NCI-H748 (cell line): Measurements from ENCODE around the gene LYZL2.
"Not testable (repeated sequence)": the region's sequence is repeated elsewhere in the genome, so short reads cannot be mapped to it uniquely, and the experiment has no call there.

Experiments
- DNase-seq: peaks from one replicate; lab custom pipeline; 2025; ENCODE audit not compliant: unreplicated experiment; lab: John Stamatoyannopoulos, UW

The LYZL2 gene

DNA sequence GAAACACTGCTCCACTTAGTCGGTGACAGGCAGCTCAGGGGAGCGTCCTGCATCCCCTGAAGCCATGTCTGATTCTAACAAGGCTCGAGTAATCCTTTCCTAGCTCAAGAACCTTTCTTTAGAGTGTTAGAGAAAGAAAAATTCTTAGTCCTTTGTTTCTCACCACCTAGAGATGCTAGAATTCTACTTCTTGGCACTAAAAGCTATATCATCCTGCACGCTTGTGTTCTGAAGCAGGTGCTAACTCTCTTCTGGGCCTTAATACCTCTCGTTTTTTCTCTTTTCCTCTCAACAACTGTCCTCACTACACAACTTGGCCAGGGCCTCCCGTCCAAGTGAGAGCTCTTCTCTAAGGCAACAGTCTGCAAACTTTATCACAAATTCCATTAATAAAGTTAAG lies at the start of gene LYZL2:
LYZL2 (minus strand) TSS at position 101 of the 400 bp plus-strand sequence. CDS start 2,838 bp downstream, outside the sequence.
- no peak for DNase-seq

DNA sequence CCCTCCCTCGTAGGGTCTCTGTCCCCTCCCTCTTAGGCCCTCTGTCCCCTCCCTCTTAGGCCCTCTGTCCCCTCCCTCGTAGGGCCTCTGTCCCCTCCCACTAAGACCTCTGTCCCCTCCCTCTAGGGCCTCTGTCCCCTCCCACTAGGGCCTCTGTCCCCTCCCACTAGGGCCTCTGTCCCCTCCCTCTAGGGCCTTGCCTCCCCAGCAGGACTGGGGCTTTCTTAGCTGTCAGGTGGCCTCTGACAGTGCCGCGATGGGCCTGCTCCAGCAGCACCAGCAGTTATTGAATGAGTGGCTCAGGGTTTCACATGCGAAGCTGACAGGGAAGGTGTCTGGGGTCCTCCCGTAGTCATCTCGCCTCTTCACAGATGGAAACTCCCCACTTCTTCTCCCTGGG lies 48.1 kb upstream of the LYZL2 start:
- not testable (repeated sequence) for DNase-seq

DNA sequence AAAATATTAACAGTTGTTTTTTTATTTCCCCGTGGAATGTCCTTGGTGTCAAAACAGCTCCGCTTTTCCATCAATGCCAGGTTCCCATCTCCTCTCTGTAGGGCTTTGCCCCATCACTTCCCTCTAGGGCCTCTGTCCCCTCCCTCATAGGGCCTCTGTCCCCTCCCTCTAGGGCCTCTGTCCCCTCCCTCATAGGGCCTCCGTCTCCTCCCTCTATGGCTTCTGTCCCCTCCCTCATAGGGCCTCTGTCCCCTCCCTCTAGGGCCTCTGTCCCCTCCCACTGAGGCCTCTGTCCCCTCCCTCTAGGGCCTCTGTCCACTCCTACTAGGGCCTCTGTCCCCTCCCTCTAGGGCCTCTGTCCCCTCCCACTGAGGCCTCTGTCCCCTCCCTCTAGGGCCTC lies 47.6 kb upstream of the LYZL2 start:
- DNase-seq = not testable (repeated sequence)

DNA sequence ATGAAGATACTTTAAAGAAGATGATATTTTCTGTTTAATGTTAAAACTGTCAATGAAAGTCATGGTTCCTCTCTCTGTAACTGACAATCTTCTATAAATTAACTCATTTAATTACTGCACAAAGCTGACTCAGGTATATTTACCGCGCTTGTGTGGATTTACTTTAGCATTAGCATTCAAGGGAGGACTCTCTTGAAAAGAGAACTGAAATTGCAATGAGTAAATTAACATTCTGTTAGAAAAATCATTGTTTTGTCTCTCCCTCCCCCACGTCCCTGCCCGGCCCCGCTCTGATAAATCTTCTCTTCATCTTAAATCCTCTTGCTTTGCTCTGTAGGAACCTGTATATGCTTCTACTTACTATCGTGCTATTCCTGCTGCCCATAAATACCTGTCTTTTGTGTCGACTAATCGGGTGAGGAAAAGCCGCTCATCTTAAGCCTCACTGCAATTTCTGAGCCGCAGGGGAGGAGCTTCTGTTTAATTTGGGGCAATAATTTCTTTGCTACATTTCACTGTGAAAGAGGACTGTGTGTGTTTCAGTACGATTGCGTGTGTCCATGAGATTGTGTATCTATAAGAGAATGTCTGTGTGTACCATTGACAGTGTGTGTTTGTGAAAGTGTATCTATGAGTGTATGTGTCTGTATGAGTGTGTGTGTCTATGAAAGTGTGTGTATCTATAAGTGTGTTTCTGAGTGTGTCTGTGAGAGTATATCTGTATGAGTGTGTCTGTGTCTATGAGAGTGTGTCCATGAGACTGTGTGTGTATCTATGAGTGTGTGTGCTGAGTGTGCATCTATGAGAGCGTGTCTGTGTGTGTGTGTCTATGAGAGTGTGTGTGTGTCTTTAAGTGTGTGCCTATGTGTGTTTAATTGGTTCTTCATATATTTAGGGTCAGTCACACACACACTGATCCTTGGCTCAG lies 46.5 kb upstream of the LYZL2 start:
- no peak for DNase-seq

DNA sequence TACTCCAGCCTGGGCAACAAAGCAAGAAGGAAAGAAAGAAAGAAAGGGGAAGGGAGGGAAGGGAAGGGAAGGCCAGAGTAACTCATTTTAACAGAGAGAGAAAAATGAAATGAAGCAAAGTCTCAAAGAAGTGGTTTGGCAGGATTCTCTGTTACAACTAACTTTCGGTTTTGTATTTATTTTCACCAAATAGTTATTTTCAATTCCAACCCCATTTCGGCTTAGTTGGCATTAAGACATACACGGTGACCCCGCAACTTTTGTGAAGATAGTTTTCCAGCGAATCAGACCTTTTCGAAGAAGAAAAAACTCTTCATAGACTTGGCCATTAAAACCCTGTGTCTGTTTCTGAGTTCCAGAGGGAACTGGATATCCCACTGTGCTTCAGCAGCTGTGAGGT lies 45.2 kb upstream of the LYZL2 start:
- no peak for DNase-seq

DNA sequence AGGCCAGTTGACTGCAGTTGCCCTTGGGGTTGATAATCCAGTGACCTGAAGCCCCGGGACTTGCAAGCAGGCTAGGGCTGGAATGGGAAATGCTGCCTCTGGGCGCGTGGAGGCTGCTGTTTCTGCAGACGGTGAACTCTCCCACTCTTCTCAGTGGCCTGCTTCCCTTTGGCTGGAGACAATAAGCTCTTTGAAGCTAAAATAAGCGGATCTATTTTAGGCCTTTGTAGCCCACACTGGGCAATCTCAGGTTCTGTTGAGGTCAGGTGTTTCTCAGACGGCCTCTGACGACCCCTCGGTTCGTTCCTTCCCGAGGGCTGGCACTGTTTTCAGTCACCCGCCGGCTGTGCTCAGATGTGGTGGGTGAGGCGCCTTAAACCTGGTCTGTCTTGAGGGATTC lies 43.7 kb upstream of the LYZL2 start:
- not testable (repeated sequence) for DNase-seq

DNA sequence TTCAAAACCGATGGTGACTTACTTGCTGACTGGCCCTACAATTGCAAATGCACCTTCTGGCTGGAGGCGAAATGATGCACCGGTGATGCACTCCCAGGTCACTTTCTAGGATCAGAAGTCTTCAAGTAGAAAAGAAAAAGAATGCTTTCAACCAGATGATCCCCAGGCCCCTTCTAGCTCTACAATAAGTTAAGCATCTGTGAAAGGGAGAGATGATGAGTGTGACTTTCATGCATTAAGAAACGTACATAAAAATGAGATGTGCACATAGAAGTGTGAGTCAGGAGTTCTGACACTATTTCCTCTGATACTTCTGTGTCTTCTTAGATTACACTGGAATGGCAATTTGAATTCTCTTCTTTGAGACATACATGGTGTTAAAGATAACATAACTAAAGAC lies 42.8 kb upstream of the LYZL2 start:
- DNase-seq = not testable (repeated sequence)

DNA sequence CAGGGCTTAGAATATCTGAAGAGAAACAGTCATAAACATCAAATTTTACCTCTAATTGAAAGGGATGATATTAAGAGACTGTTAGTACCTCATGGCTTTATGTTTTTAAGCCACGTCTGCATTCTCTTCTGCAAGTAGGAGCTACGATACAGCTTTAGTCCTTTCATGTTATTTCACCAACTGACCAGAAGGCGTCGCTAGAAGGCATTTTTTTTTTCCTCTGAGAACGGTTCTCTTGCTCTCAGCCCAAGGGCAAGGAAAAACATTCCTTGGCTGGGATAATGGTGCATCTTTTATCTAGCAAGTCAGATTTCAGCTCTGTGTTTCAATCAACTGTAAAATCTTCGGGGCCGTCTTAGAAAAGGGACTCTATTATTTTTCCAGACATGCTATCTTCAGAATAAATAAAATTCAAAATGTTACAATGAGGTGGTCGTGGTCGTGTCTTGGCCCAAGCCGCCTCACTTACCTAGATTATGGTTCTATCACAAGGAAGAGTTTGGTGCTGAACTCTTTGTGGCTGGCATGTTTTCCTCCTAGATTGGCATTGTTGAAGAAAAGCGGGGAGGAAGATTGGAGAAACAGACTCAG lies 41.6 kb upstream of the LYZL2 start:
- peak; percentile 42 for DNase-seq

DNA sequence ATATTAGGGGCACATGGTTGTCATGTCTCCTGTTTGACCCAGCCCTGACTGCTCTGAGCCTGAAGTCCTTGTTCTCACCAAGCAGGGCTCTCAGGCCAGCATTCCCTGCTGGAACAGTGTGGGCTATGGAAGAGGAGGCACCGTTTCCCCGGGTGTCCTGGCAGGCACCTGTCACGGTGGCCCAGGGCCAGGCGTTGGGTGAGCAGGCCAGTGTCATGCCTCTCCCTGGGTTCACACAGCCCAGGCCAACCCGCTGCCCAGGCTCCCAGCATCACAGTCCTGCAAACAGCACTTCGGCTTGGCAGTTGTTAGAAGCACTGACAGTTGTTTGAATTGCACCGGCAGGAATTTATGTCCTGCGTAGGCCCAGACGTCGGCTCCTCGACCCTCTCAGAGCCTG lies 38.4 kb upstream of the LYZL2 start:
- not testable (repeated sequence) for DNase-seq

DNA sequence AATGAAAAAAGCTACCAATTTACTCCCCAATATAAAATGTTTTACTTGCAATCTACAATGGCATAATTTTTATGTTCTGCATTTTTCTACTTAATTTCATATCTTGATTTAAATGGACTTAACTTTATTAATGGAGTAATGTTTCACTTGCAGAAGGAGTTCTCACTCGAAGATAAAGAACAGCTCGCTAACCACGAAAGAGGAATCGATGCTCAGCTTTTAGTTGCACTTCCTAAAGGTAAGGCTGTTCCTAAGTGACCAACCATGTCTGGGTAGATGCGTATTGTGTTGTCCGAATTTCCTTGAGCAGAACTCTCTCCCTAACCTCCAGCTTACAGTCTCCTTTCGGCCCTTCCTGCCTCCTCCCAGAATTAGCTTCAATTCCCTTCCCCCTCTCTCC lies 33.9 kb upstream of the LYZL2 start:
- DNase-seq = not testable (repeated sequence)

DNA sequence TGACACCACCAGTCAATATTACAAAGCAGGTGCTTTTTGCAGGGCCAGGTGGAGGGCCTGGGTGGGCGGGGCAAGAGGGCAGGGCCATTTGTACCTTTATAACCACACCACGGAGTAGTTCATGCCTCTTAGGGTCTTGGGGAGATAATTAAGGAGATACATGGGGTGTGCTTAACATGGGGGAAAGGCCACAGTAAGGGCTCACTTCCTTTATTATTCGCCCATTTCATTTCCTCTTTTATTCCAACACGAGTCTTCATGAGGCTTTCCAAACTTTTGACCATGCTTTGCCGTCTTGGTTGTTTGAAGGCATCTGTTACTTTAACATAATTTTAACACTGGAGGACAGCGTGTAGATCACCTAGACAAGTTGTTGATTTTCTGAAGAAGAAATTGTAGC lies 33.3 kb upstream of the LYZL2 start:
- DNase-seq = no peak

DNA sequence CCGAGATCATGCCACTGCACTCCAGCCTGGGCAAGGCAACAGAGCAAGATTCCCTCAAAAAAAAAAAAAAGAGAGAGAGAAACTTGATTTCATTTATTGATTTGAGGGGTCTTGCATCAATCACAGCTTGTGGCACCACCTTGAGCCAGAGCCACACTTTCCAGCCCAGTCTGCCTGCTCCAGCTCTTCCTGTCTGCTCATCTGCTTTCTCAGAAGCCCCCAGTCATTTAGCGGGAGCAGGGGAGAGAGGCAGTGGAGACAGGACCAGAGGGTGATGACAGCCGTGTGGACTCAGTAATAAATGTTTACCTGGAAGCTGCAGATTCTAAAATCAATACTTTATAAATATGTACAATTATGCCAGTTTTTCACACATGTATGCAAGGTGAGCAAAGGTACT lies 30.8 kb upstream of the LYZL2 start:
- not testable (repeated sequence) for DNase-seq

DNA sequence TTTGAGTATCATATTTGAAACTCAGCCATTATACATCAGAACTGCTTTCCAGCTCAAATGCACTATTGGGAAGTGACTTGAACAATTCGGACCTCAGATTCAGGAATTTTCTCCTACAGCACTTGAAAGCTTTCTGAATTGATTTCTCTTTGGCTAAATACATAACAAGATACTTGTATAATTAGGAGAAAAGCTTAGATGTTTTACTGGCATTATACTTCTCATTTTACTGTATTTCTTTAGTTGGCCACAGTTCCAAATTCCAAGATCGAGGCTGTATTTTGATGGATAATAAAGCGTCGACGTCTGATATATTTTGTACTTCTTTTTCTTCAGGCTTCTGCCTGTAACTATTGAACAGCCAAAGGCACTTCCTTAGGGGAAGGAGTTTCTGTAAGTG lies 26.7 kb upstream of the LYZL2 start:
- no peak for DNase-seq

DNA sequence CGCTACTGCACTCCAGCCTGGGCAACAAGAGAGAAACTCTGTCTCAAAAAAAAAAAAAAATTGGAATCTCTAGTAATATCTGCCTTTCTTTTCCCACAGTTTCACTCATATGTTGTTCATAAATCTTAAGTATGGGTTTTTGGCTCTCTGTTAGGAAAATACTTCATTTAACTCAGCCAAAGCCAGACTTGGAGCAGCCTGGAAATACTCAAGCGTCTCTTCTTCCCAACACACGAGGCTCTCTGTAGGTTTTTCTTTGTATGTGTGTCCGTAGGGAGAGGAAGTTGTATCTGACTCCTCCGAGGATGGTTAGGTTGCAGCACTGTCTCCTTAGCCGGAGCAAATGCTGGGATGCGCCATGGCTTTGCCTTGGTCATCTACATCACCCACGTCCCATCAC lies 25.4 kb upstream of the LYZL2 start:
- not testable (repeated sequence) for DNase-seq

DNA sequence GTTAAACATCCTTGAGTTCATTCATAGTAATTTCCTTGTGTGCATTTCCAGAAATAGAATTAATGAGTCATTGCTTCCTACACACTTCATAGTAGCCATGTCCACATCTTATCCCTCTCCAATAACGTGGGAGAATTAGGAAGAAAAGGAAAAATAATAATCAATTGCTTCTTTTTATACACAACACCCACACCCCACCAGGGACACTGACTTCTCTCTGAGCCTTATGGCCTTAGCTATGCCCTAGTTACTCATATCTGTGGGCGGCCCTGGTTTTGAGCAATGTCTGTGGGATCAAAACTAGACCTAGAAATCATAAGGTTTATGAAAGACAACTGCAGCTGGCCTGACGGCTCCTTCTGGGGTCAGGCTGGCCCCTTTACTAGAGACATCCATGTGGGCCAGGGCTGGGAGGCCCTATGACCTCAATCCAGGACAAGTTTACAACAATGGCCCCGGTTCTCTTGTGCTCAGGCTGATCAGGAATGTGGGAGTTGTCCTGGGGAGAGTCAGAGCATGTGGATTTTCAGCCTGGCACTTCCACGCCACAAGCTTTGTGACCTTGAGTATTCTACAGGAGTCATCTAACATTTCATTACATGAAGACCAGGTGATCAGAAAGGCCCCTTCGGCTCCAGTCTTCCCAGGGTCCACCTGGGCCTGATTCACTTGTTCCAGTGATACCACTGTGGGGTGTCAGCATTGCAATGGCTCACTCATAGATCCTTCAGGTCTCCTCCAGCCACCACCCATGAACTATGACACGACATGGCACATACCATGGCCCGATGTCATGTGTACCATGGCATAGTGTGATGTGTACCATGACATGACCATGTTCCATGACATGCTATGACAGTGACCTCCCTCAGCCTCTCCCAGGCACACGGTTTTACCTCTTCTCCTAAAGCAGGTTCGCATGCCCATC lies 22.2 kb upstream of the LYZL2 start:
- DNase-seq = not testable (repeated sequence)

DNA sequence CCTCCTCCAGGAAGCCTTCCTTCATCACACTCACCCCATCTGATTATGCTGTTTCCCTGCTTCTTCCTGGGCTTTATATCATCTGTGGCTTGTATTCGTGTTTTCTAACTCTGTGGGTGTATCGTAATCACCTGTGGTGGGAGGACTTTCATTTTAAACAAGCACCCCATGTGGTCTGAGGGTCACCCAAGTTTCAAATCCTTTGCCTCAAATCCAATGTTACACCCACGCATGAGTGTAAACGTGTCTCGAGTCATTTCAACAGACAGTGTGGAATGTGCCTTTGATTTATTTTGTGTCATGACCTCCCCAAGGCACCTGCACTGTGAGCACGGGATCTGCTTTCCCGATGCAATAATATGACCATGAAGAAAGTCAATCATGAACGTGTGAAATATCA lies 17.5 kb upstream of the LYZL2 start:
- no peak for DNase-seq

DNA sequence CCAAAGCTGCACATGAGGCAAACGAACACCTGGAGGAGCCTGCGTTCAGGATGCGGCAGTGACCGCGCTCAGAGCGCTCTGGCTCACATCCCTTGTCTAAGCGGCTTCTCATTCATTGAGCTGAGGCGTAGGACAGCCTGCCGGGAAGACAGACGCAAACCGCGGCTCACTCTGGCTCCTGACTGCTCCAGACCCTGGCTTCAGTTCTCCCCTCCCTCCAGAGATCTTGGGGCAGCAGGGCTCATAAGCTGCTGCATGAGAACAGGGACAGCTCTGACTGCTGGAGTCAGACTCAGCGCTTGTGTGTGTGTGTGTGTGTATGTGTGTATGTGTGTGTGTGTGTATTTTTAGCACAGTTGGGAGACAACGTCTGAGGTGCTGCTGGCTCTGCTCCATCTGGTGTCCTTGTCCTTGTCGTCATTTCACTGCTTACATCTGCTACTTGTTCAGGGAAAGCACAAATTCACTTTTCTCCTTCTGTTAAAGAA lies 15.8 kb upstream of the LYZL2 start:
- DNase-seq = peak; percentile 18

DNA sequence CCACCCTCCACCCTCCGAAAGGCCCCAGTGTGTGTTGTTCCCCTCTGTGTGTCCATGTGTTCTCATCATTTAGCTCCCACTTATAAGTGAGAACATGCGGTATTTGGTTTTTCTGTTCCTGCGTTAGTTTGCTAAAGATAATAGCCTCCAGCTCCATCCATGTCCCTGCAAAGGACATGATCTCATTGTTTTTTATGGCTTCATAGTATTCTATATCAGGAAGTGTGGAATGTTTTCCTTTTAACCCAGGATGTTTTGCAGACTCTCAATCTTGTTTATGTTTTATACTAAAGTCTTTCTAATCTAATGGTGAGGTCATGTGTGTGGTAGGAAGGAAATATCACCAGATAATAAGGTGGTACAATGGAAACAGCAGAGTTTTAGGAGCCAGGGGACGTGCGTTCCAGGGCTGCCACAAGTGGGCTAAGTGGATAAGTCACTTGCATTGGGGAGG lies 14.9 kb upstream of the LYZL2 start:
- not testable (repeated sequence) for DNase-seq

DNA sequence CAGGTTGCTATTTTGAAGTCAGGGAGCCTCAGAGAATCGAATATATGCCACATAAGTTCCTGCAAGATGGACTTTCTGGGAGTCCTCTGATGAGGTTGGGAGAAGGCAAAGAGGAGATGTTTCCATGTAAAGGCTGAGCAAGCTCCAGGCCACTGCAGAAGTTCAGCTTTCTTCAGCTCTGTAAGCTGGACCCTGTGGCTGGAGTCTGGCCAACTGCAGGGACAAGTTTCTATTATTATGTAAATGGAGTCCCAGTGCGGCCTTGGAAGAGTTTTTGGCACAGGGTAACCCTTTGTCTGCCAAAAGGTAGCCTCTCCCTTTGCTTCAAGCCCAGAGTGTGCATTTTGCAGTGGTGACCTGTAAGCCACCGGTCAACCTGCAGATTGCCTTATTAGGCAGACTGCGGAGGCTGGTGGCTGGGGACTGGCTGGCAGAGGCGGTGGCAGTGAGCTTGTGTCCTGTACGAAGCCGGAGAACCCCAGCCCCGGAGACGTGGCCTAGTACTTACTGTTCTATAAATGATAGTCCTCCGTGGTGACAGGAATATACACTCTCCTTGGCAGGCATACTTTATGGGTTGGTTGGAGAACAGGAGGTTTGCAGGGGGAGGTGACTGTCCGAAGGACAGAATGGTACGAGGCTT lies 14.1 kb upstream of the LYZL2 start:
- not testable (repeated sequence) for DNase-seq

DNA sequence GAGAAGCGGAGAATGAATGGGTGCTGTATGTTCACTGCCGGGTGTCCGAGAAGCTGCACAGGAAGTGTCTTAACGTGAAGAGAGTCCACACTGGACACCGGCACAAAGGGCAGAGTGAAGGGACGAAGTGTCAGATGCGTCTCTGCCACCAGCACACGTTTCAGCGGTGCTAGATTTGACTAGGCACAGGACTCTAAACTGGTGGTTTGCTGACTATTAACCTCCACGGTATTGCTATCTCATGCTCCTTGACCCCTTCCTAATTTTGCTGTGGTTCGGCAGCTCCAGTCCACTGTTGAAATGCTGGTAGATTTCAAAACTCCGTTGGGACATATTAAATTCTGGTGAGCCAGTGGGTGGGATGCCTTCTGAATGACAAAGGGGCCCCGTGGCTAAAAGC lies 13.3 kb upstream of the LYZL2 start:
- not testable (repeated sequence) for DNase-seq
